ENCODE data around the gene IL18R1.

IL18R1 gene

DNA sequence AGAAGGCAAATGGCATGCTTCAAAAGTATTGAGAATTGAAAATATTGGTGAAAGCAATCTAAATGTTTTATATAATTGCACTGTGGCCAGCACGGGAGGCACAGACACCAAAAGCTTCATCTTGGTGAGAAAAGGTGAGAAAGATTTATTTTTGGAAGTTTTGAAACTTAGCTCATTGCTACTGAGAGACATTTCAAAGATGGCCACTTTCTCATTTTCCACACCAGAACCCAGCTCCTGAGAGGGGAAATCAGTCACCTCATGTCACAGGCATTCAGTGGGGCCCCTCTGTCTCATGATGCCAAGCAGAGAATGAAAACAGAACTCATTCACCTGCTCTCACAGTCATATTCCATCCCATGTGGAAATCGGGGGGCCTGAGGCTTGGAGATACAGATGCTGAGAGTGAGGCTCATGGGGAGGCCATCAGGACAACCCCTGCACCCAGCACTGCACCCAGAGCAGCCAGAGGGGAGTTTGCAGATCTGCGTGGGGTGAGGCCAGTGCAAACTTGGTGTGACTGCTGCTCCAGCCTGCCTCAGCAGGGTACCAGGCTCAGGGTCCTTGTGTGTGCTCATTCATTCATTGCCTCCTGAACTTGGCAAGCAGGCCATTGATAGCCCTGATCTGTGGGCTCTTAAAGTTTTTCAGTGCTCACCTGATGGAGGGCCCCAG is 31.4 kb downstream of the IL18R1 start:
- H3K9ac ChIP-seq (ENCODE audit: low read length): no peak overlapping the region
- no peak overlapping the region for H3K4me2 ChIP-seq (ENCODE audit: low read depth, low read length)
- TF ChIP-seq EZH2phosphoT487 (IDR thresholded peaks at IDR 0.05; ENCODE audit: low read length) (no peak), EZH2 (optimal IDR thresholded peaks at IDR 0.05; ENCODE audit: low read depth, low read length) (no peak)
- TF ChIP-seq, protein P1, sequence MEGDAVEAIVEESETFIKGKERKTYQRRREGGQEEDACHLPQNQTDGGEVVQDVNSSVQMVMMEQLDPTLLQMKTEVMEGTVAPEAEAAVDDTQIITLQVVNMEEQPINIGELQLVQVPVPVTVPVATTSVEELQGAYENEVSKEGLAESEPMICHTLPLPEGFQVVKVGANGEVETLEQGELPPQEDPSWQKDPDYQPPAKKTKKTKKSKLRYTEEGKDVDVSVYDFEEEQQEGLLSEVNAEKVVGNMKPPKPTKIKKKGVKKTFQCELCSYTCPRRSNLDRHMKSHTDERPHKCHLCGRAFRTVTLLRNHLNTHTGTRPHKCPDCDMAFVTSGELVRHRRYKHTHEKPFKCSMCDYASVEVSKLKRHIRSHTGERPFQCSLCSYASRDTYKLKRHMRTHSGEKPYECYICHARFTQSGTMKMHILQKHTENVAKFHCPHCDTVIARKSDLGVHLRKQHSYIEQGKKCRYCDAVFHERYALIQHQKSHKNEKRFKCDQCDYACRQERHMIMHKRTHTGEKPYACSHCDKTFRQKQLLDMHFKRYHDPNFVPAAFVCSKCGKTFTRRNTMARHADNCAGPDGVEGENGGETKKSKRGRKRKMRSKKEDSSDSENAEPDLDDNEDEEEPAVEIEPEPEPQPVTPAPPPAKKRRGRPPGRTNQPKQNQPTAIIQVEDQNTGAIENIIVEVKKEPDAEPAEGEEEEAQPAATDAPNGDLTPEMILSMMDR (IDR thresholded peaks at IDR 0.05; ENCODE audit: low read length): no peak

DNA sequence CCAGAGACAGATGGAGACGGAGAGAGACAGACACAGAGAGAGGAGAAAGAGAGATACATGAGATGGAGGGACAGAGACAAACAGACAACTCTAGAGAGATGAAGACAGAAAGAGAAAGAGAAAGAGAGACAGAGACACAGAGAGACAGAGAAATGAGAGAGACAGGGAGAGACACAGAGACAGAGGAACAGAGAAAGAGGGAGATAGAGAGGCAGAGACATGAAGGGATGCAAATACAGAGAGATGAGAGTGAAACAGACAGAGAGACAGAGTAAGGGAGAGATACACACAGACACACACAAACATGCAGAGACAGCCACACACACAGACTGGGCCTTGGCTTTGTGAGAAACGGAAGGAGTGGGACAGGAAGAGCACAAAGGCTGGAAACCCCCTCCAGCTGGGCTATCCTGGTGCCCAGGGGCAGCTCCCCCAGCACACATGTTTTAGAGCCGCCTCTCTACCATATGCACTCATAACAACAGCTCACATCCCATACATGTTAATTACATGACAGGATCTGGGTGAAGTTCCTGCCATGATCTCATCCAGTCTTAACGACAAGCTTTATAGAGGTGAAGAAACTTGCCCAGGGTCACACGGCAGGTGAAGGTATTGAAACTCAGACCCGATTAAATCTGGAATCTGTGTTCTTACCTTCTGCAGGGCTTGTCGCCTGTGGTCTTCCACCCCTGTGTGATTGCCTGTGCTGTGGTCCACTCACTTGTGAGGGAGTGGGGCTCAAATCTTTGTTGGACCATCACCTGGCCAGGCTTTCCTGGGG is 32.4 kb downstream of the IL18R1 start:
- no peaks in the 10 kb centered on the region for H3K27me3 ChIP-seq (replicated peaks; ENCODE audit: insufficient read depth, low read length)
- no peaks in the 10 kb centered on the region for H3K4me1 ChIP-seq (ENCODE audit: low read length)
- no peaks in the 10 kb centered on the region for H3K9me3 ChIP-seq (replicated peaks; ENCODE audit: insufficient read depth, low read length)
- no peaks in the 10 kb centered on the region for H3F3A ChIP-seq (ENCODE audit: insufficient read depth, low read length)
- no peaks in the 10 kb centered on the region for H3K36me3 ChIP-seq (replicated peaks; ENCODE audit: insufficient read depth, low read length)
- H3K9ac ChIP-seq (ENCODE audit: low read length): no peak overlapping the region
- H3K79me2 ChIP-seq (ENCODE audit: low read length): no peaks in the 10 kb centered on the region
- H3K4me3 ChIP-seq (ENCODE audit: low read length): no peak overlapping the region
- TF ChIP-seq, protein P1 (IDR thresholded peaks at IDR 0.05; ENCODE audit: low read length): no peak
- TF ChIP-seq EZH2 (optimal IDR thresholded peaks at IDR 0.05; ENCODE audit: low read depth, low read length): no peak
- TF ChIP-seq EZH2phosphoT487 (IDR thresholded peaks at IDR 0.05; ENCODE audit: low read length): no peak
- no peak overlapping the region for H3K27ac ChIP-seq (ENCODE audit: low read length)
- no peak overlapping the region for H2AFZ ChIP-seq (ENCODE audit: low read length)
- no peaks in the 10 kb centered on the region for H4K20me1 ChIP-seq (ENCODE audit: insufficient read depth, low read length)
- no peak overlapping the region for H3K4me2 ChIP-seq (ENCODE audit: low read depth, low read length)
- DNase-seq: no peak
- H3K9me2 ChIP-seq (replicated peaks; ENCODE audit: insufficient read depth, low read length): no peaks in the 10 kb centered on the region

More for the DNA sequence above, 31.4 kb downstream of the IL18R1 start:
- Histone ChIP-seq H3K4me1 (ENCODE audit: low read length) (no peaks in the 10 kb centered on the region), H3K27me3 (replicated peaks; ENCODE audit: insufficient read depth, low read length) (no peaks in the 10 kb centered on the region), H2AFZ (ENCODE audit: low read length) (no peak overlapping the region), H3K9me2 (replicated peaks; ENCODE audit: insufficient read depth, low read length) (no peaks in the 10 kb centered on the region), H3K9me3 (replicated peaks; ENCODE audit: insufficient read depth, low read length) (no peaks in the 10 kb centered on the region), H3K27ac (ENCODE audit: low read length) (no peak overlapping the region), H3K4me3 (ENCODE audit: low read length) (no peak overlapping the region), H3K79me2 (ENCODE audit: low read length) (no peaks in the 10 kb centered on the region), H4K20me1 (ENCODE audit: insufficient read depth, low read length) (no peaks in the 10 kb centered on the region), H3K36me3 (replicated peaks; ENCODE audit: insufficient read depth, low read length) (no peaks in the 10 kb centered on the region), H3F3A (ENCODE audit: insufficient read depth, low read length) (no peaks in the 10 kb centered on the region)
- DNase-seq: no peak

DNA sequence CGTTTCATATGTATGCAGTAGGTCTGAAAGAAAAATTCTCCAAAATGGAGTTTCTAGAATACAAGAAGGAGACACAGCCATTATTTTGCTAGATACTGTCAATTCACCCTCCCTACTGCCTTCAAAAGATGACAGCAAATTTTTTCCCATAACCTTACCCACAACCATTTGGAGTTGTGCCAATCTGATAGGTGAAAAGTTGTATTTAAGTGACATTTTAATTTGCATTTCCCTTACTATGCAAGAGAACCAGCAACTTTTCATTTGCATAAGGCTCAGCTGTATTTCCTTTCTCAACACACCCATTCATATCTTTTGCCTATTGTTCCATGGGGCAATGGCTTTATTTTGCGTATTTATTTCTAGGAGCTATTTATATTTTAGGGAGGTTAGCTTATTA is 36.0 kb downstream of the IL18R1 start:
- no peak for DNase-seq
- no peaks in the 10 kb centered on the region for H3F3A ChIP-seq (ENCODE audit: insufficient read depth, low read length)
- no peaks in the 10 kb centered on the region for H3K79me2 ChIP-seq (ENCODE audit: low read length)
- no peaks in the 10 kb centered on the region for H3K36me3 ChIP-seq (replicated peaks; ENCODE audit: insufficient read depth, low read length)
- no peak overlapping the region for H3K4me3 ChIP-seq (ENCODE audit: low read length)
- TF ChIP-seq EZH2phosphoT487 (IDR thresholded peaks at IDR 0.05; ENCODE audit: low read length) (no peak), EZH2 (optimal IDR thresholded peaks at IDR 0.05; ENCODE audit: low read depth, low read length) (no peak)
- TF ChIP-seq, protein P1 (IDR thresholded peaks at IDR 0.05; ENCODE audit: low read length): no peak
- no peak overlapping the region for H3K27ac ChIP-seq (ENCODE audit: low read length)
- no peaks in the 10 kb centered on the region for H3K9me3 ChIP-seq (replicated peaks; ENCODE audit: insufficient read depth, low read length)
- H3K9ac ChIP-seq (ENCODE audit: low read length): no peak overlapping the region
- H2AFZ ChIP-seq (ENCODE audit: low read length): no peak overlapping the region
- no peaks in the 10 kb centered on the region for H3K4me1 ChIP-seq (ENCODE audit: low read length)
- no peak overlapping the region for H3K4me2 ChIP-seq (ENCODE audit: low read depth, low read length)
- H4K20me1 ChIP-seq (ENCODE audit: insufficient read depth, low read length): no peaks in the 10 kb centered on the region
- no peaks in the 10 kb centered on the region for H3K9me2 ChIP-seq (replicated peaks; ENCODE audit: insufficient read depth, low read length)
- H3K27me3 ChIP-seq (replicated peaks; ENCODE audit: insufficient read depth, low read length): no peaks in the 10 kb centered on the region

Measured in MM.1S (cell line).